Spinal cord (tissue), 10 donors: ENCODE measurements around the gene NPC1. TPM values are rescaled to one million over a fixed set of nuclear protein-coding genes. Genes with fewer than 3 reads are reported as not detected.
A peak's percentile ranks its signal among the peaks of the same experiment; 100 is the strongest.

ENCODE experiments used
- DNase-seq, 6 donors: peaks; one replicate each; pipeline versions ENCODE4 v3.0.0 to v3.0.0-alpha.2; 2013 to 2015; ENCODE audit warnings: low spot score in 6 of 6, low read depth in 4 of 6
- H3K27ac ChIP-seq: one replicate; pipeline ENCODE4 v1.5.1; 2013; ENCODE audit warnings: low read depth, low read length, control low read depth
- H3K27me3 ChIP-seq: one replicate; pipeline ENCODE4 v1.6.1; 2013; ENCODE audit warnings: low read length; ENCODE audit not compliant: control insufficient read depth, insufficient read depth
- H3K36me3 ChIP-seq: one replicate; pipeline ENCODE4 v1.6.1; 2013; ENCODE audit warnings: low read length; ENCODE audit not compliant: control insufficient read depth, insufficient read depth
- H3K4me1 ChIP-seq: one replicate; pipeline ENCODE4 v1.6.1; 2013; ENCODE audit warnings: low read length; ENCODE audit not compliant: control insufficient read depth, insufficient read depth
- H3K4me3 ChIP-seq: one replicate; pipeline ENCODE4 v1.5.1; 2013; ENCODE audit warnings: low read depth, low read length, control low read depth
- H3K9me3 ChIP-seq: one replicate; pipeline ENCODE4 v1.6.1; 2013; ENCODE audit warnings: low read length; ENCODE audit not compliant: control insufficient read depth, insufficient read depth
- WGBS: methylation state at CpG from one replicate; pipeline ENCODE4 v1.1.5; 2013; ENCODE audit warnings: missing lambda C conversion rate; ENCODE audit not compliant: insufficient coverage; 5-methylcytosine and 5-hydroxymethylcytosine counted together
- polyA plus RNA-seq, 2 donors: library from polyadenylated mRNA; unstranded; fragments of 120-200 nt; gene quantifications; one replicate each; pipeline ENCODE4 v1.2.1, GENCODE V29; 2013; ENCODE audit not compliant: insufficient read length in 2 of 2
- total RNA-seq, 2 donors: library from RNA; depleted of rRNA in 1 of 2; stranded (reverse); fragments of 120-200 nt in 1 of 2; fragments of >200 nt in 1 of 2; gene quantifications; one replicate each; pipeline versions ENCODE4 v1.2.3 to v1.2.4, GENCODE V29; 2013 to 2014
- donor health status: healthy.

The NPC1 gene
- total and polyA plus RNA-seq, 4 donors = 29.0 to 63.4 (median 38.8) TPM

DNA sequence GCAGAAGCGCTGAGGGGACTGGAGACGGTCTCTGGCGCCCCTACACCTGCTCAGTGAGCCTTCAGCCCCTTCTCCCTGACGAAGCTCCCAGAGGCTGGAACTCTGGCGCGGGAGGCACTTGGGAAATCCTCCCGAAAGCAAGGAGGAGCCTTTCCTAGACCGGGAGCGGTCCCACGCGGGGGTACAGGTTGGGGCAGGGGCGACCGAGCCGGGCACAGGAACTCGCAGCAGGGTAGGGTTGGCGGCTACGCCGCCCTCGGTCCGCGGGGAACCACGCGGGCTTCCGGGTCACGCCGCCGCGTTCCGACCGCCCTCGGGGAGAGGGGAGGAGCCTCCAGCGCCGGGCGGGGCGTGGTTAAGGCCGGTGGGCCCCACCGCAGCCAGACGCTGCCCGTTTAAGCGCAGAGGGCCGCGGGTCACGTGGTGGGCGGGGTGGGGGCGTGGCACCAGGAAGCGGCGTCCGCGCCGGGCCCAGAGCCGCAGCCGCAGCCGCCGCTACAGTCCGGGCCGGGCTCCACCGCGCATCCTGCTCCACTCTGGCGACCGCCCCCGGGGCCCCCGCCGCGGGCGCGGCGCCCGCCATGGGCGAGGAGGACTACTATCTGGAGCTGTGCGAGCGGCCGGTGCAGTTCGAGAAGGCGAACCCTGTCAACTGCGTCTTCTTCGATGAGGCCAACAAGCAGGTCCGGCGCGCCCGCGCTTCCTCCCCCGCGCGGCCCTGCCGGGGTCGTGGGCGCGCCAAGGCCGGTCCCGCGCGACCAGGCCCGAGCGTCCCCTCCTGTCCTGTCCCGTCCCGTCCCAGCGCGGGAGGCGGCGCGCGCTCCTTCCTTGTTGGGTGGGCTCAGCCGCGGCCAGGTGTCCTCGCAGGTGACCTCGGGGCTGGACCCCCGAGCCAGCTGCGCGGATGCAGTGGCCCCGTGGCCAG is 83.0 kb downstream of the NPC1 start, which contains the start of gene RMC1:
Gene RMC1 (plus strand): TSS at position 474 of the 925 bp plus-strand sequence. CDS start 108 bp downstream, at position 582.
- H3K27ac ChIP-seq = peak within 1 kb of the TSS; percentile 81
- no peaks in the 10 kb centered on the region for H3K27me3 ChIP-seq
- H3K4me1 ChIP-seq = peaks cover 10% of the 10 kb centered on the region
- peak; percentile 77 to 98 (median 85) for DNase-seq
- H3K36me3 ChIP-seq = peaks cover 5% of the 10 kb centered on the region
- H3K9me3 ChIP-seq = no peaks in the 10 kb centered on the region
- peak within 1 kb of the TSS; percentile 73 for H3K4me3 ChIP-seq
- WGBS = under 1% methylated on average over 110 of the region's 110 CpGs

DNA sequence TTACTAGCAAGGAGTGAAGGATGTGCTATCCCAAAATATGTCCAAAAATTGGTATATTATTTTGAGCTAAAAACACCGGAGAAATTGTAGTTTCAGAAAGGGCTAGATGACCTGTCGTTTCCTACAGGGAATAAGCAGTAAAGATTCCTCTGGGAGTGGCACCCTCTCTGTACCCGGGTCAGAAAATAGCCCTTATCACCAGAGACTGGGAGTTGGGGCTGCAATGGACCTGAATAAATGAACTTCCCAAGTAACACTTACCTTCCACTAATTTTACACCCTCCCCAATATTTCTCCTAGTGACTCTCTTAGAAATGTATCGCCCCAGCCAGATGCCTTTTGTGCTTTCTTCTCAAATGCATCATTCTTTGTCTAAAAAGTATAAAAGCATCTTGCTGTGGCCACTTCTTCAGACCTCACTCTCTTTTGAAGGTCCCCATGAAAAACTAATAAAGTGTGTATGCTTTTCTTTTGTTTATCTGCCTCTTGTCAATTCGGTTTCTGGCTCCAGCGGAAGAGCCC is 83.7 kb downstream of the NPC1 start:
- 16% methylated on average over 6 of the region's 6 CpGs for WGBS

DNA sequence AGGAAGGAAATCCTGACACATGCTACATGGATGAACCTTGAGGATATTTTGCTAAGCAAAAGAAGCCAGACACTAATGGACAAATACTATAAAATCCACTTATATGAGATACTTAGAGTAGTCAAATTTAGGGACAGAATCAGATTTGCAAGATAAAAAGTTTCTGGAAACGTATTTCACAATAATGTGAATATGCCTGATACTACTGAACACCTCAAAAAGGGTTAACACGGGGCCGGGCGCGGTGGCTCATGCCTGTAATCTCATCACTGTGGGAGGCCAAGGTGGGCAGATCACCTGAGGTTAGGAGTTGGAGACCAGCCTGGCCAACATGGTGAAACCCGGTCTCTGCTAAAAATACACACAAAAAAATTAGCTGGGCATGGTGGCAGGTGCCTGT is 84.7 kb downstream of the NPC1 start:
- no peak overlapping the region for H3K27ac ChIP-seq
- H3K27me3 ChIP-seq = no peaks in the 10 kb centered on the region
- no peaks in the 10 kb centered on the region for H3K36me3 ChIP-seq
- no CpG with 5 or more reads among the region's 6 CpGs for WGBS
- no peak for DNase-seq
- H3K9me3 ChIP-seq = no peaks in the 10 kb centered on the region
- no peak overlapping the region for H3K4me3 ChIP-seq
- H3K4me1 ChIP-seq = peaks cover 10% of the 10 kb centered on the region

More for the DNA sequence above, 83.7 kb downstream of the NPC1 start:
- no peaks in the 10 kb centered on the region for H3K36me3 ChIP-seq
- no peaks in the 10 kb centered on the region for H3K27me3 ChIP-seq
- peaks cover 10% of the 10 kb centered on the region for H3K4me1 ChIP-seq
- DNase-seq = no peak
- peak overlapping the region; percentile 73 for H3K4me3 ChIP-seq
- no peaks in the 10 kb centered on the region for H3K9me3 ChIP-seq
- H3K27ac ChIP-seq = peak overlapping the region; percentile 81

DNA sequence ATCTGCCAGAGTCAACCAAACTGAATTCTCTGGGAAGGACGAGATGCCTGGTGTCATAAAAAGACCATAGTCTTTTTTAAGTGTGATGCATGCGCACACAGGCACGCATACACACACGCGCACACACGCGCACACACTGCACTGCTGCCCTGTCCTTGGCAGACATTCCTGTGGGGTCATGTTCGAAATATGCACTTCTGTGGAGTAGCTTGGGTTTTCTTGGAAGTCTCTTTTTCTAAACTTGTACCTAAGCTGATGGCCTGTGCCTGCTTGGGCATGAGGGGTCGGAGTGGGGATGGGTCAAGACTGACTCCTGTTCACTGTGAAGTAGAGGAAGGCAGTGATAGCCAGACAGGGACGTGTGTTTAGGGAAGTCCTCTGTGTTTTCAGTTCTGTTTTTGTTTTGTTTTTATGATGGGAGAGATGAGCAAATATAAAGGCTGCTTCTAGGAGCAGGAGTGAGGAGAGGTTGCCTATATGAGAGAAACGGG is 87.0 kb downstream of the NPC1 start:
- Histone ChIP-seq H3K9me3 (no peaks in the 10 kb centered on the region), H3K36me3 (no peaks in the 10 kb centered on the region), H3K27me3 (no peaks in the 10 kb centered on the region), H3K27ac (no peak overlapping the region), H3K4me1 (peaks cover 10% of the 10 kb centered on the region), H3K4me3 (no peak overlapping the region)
- WGBS = 78% methylated on average over 3 of the region's 11 CpGs
- no peak for DNase-seq

DNA sequence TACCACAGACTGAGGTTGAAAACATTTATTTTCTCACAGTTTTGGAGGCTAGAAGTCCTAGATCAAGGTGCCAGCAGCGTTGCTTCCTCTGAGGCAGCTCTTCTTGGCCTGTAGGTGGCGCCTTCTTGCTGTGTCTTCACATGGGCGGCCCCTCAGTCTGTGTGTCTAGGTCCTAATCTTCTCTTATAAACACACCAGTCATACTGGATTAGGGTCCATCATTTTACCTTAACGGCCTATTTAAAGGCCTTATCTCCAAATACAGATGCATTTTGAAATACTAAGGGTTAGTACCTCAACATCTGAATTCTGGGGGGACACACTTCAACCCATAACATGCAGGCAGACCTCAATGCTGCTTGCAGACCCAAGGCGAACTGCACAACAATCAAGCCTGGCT is 87.4 kb downstream of the NPC1 start:
- H3K4me1 ChIP-seq = peaks cover 5% of the 10 kb centered on the region
- no peaks in the 10 kb centered on the region for H3K27me3 ChIP-seq
- no peaks in the 10 kb centered on the region for H3K36me3 ChIP-seq
- no peak overlapping the region for H3K4me3 ChIP-seq
- no peaks in the 10 kb centered on the region for H3K9me3 ChIP-seq
- peak in 2 of 6 donors; percentile 55 to 65 for DNase-seq
- 6% methylated on average over 4 of the region's 5 CpGs for WGBS
- no peak overlapping the region for H3K27ac ChIP-seq

DNA sequence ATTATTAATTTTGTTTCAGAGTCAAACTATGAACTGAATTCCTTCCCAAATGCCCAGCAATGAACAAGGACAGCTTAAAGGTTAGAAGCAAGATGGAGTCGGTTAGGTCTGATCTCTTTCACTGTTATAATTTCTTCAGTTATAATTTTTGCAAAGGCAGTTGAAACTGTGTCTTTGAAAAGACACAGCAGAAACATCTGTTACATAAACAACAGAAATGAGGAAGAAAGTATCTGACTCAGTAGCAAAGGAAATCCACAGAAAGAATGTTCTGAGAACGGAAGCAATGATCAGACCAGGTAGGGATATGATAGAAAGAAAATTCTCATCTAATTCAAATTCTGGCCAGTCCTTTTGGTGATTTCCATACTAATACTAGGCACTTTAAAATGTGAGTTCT is 88.2 kb downstream of the NPC1 start:
- H3K36me3 ChIP-seq = no peaks in the 10 kb centered on the region
- H3K4me1 ChIP-seq = peaks cover 3% of the 10 kb centered on the region
- H3K9me3 ChIP-seq = no peaks in the 10 kb centered on the region
- no peak overlapping the region for H3K4me3 ChIP-seq
- DNase-seq = no peak
- no peak overlapping the region for H3K27ac ChIP-seq
- no CpG with 5 or more reads among the region's 2 CpGs for WGBS
- no peaks in the 10 kb centered on the region for H3K27me3 ChIP-seq

DNA sequence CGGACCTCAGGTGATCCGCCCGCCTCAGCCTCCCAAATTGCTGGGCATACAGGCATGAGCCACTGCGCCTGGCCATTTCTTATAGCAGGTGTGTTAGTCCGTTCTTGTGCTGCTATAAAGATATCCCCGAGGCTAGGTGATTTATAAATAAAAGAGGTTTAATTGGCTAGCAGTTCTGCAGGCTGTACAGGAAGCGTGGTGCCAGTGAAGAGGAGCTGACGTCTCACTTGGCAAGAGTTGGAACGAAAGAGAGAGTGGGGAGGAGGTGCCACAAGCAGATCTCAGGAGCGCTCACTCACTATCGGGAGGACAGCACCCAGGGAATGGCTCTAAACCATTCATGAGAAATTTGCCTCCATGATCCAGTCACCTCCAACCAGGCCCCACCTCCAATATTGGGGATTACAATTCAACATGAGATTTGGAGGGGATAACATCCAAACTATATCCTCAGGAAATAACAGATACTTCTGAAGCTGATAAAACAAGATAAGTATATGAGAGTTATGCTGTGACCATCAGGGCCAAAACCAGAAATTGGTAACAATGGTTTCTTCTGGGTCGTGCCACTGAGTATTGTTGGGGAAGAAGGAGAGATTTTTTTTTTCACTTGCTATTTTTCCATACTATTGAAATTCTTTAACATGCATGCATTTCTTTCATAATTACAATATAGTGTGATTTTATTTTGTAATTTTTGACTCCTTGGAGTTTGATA is 90.4 kb downstream of the NPC1 start:
- Histone ChIP-seq H3K4me3 (no peak overlapping the region), H3K4me1 (no peaks in the 10 kb centered on the region), H3K27ac (no peak overlapping the region), H3K27me3 (no peaks in the 10 kb centered on the region), H3K36me3 (no peaks in the 10 kb centered on the region), H3K9me3 (no peaks in the 10 kb centered on the region)
- 84% methylated on average over 10 of the region's 12 CpGs for WGBS
- no peak for DNase-seq

DNA sequence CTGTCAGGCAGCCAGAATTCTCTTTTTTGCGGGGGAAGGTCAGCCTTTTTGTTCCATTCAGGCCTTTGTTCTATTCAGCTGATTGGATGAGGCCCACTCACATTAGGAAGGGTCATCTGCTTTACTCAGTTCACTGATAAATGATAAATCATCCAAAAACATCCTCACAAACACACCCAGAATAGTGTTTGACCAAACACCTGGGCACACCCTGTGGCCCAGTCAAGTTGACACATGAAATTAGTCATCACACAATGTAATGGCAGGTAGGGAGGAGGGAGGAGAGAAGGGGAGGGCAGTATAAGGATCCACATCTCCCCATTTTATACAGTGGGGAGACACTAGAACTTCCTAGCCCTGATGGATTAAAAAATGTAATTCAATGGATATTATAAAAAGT is 91.3 kb downstream of the NPC1 start:
- WGBS = 20% methylated on average over 1 of the region's 1 CpG
- Histone ChIP-seq H3K4me3 (no peak overlapping the region), H3K27me3 (no peaks in the 10 kb centered on the region)

DNA sequence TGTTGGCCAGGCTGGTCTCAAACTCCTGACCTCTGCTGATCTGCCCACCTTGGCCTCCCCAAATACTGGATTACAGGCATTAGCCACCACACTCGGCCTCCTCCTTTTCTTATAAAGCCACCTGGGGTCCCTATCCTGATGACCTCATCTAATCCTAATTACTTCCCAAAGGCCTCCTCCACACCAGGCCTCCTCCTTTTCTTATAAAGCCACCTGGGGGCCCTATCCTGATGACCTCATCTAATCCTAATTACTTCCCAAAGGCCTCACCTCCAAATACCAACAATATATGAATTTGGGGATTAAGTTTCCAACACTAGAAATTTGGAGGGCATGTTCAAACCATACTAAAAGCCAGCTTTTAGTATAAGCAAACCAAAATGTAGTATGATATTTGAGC is 92.7 kb downstream of the NPC1 start:
- DNase-seq = no peak
- Histone ChIP-seq H3K36me3 (no peaks in the 10 kb centered on the region), H3K27me3 (no peaks in the 10 kb centered on the region), H3K4me1 (no peaks in the 10 kb centered on the region), H3K27ac (no peak overlapping the region), H3K4me3 (no peak overlapping the region), H3K9me3 (peaks cover 1% of the 10 kb centered on the region)
- 83% methylated on average over 1 of the region's 1 CpG for WGBS

More for the DNA sequence above, 91.3 kb downstream of the NPC1 start:
- H3K36me3 ChIP-seq = no peaks in the 10 kb centered on the region
- H3K27ac ChIP-seq = no peak overlapping the region
- H3K4me1 ChIP-seq = no peaks in the 10 kb centered on the region
- no peak for DNase-seq
- peaks cover 1% of the 10 kb centered on the region for H3K9me3 ChIP-seq
